Urothelium cell line (cell line): ENCODE data around the gene LPAR3.
"Not testable (repeated sequence)": the region's sequence is repeated elsewhere in the genome, so short reads cannot be mapped to it uniquely, and the experiment has no call there.

Experiments
- DNase-seq: peaks from one replicate; pipeline ENCODE4 v3.0.0; 2011; ENCODE audit warnings: low spot score, mixed read lengths
- FAIRE-seq: peaks from 2 replicates; lab custom pipeline; 2011; peaks lifted over from hg19 to GRCh38; lab: Jason Lieb, UNC

The LPAR3 gene

DNA sequence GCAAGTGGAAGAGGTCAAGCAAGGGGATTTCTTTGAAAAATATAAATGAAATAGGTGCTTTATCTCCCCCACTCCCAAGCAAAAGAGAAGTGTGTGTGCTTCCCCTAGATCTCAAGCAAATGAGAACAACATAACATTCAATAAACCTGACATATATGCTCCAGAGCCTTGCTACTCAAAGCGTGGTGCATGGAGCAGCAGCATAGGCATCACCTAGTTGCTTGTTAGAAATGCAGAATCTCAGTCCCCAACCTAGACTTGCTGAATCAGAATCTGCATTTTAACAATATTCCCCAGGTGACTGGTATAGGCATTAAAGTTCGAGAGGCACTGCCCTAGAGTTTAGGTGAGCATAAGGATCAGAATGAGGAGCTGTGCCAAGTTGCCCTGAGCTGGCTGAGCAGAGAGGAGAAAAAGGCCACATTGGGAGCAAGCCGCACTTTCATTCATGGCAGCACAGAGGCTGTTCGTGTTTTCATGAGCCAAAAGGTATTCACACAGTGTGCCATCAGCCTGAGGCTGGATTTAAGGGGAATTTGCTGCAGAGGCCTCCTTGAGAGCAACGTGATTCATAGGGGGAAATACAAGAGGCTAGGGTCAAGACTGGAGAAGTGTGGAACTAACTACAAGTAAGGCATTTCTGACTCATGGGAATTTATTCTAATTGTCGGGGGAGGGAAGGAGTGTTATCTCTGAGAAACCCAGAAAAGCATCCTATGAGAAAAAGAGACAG, 14.3 kb upstream of the LPAR3 start:
- no peak for DNase-seq
- no peak for FAIRE-seq

DNA sequence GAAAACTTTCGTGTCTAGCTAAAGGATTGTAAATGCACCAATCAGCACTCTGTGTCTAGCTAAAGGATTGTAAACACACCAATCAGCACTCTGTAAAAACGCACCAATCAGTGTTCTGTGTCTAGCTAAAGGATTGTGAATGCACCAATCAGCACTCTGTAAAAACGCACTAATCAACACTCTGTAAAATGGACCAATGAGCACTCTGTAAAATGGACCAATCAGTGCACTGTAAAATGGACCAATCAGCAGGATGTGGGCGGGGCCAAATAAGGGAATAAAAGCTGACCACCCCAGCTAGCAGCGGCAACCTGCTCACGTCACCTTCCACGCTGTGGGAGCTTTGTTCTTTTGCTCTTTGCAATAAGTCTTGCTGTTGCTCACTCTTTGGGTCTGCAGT, 9.7 kb upstream of the LPAR3 start:
- not testable (repeated sequence) for DNase-seq, FAIRE-seq

DNA sequence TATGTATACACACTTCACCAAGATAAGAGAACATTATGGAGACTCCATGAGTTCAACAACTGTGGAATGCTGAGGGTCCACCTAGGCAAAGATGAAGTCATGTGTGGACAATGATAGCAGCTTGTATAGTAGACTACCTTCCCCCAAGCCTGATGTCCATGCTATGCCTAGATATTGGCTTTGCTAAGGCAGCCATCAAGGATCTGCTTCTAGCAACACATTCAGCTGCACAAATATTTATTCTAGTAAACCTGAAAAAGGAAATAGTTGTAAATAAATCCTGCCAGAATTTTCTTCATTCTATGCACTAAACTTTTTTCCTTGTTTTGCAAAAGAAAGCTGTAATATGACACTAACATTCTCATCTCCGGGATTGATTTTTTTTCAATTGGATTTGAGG, 7.0 kb upstream of the LPAR3 start:
- no peak for DNase-seq
- no peak for FAIRE-seq

DNA sequence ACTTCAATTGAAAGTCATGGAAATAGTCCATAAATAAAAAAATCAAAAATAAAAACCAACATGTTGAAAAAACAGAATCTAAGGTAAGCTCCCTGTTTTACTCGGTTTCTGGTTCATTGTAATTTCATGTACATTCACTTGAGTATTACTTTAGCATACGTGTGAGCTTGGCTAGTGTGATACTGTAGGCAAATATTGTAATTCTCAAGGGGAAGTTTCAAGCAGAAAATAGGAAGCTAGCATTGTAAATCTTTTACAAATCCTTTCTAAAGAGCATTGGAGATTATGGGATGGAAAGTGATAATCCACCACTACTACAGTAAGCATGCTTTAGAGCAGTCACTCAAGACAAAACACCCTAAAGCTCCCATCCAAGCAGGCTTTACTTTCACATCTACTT, 3.3 kb upstream of the LPAR3 start:
- FAIRE-seq: no peak
- no peak for DNase-seq

DNA sequence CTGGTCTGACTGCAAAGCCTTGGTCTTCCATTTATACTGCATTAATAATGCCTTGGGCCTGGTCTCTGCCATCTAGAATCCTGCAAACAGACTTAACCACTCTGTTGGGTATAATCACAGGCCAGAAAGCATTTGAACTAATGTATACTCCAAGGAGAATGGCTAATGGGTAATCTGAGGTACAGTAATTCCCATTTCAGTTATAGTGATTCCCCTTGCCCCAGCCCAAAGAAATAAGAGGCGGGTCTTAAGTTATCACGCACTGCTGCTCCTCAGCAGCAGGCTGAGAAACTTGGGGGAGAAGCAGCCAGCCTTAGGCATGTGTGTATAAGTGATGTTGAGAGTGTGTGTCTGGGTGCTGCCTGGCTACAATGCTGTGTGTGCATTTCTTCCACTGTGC, 2.4 kb downstream of the LPAR3 start:
- DNase-seq (no peak), FAIRE-seq (peak; percentile 52)

DNA sequence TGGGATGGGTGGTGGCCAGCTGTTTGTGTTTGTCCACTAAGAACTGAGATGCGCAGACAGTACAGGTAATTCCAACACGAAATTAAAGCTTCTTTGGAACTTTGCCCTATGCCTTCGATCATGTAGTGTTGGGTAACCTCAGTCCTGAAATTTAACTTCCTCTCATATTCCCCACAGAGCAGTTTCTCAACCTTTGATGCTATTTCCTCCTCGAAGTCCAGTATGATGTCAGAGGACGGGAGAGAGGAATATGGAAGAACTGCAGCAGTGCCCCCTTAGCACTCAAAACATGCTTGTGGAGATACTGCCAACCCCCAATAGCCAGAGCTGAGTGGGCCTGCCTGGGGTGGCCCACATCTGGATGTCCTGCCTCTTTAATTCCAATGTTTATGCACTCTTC, 3.6 kb downstream of the LPAR3 start:
- FAIRE-seq: no peak

DNA sequence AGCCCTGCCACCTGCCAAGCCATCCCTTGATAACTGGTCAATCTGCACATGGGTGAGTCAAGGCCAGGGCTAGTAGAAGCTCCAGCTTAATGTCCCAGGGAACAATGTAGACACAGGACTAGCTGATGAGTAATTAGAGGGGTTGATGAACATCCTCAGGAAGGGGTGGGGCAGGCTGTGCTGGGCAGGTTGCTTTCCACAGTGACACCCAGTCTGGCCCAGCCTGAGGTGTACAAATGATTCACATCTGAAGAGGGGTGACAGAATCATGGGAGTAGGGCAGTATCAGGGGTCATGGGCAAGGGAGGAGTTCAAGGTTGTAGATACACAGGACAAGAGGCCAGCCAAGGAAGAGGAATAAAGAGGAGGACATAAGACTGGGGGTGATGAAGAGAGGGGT, 4.3 kb downstream of the LPAR3 start:
- no peak for DNase-seq
- FAIRE-seq: no peak

More for the DNA sequence above, 3.6 kb downstream of the LPAR3 start:
- DNase-seq: no peak

DNA sequence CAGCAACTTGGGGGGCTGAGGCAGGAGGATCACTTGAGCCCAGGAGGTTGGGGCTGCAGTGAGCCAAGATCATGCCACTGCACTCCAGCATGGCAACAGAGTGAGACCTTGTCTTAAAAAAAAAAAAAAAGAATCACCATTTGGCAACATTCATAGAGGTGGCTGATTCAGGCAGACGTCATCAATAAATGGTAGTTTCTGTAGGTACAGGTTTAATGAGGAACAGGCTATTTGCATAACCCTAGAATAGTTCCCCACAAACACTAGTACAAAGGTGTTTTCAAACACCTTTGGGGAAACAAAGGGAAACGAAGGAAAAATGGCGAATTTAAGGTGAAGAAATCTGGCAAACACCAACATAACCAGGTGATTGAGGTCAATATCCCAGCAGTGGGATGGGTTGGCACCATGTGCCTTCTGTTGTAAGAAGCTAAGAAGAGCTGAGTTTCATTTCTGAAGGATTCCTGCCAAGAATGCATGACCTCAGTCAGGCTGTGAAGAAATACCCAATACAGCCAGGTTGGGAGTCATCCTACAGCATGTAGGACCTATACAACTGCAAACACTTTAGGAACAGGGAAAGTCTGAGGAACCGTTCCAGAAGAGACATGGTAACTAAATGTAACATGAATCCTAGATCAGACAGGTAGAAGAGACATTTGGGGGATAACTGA, 5.6 kb downstream of the LPAR3 start:
- DNase-seq (no peak), FAIRE-seq (no peak)

DNA sequence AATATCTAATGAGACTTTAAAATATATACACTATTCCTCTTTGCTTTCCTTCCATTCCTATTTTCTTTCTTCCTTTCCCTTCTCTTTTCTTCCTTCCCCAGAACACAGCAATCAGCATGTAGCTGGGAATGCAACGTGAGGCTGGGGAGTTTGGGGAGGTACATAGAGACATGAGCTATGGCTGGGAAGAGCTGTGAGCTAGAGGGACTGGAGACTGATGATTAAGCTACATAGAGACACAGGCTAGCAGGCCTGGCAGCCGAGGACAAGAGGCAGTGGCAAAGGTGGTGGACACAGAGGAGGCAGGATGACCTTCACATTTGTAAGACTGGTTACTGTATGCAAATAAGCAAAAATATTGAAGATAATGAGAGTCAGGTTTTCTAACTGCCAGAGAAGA, 7.5 kb downstream of the LPAR3 start:
- DNase-seq: no peak
- no peak for FAIRE-seq

DNA sequence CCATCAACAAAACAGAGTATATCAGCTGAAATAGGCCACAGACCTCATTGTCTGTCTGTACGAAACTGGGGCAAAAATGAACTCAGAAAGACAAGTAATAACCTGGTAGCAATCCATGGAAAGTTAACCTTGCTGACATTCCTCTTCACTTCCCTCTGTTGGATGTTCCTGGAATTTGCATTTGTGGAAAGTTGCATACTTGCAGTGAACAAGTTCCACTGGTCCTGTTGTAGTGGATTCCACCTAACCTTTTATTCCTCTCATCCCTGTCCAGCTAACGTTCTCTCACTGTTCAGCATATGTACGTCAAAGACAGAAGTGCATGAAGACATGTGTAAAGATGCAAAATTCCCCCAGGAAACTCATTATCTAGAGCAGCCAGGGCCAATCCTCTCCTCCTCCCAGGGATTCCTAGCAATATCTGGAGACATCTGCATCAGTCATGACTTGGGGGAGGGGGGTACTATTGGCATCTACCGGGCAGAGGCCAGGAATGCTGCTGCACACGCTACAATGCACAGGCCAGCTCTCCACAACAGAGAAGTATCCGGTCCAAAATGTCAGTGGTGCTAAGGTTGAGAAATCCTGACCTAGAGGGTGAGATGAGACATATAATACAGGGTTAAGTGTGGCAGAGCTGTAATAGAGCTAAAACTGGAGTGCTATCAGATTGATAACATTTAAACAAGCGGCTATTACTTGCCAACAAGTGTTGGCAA, 8.2 kb downstream of the LPAR3 start:
- DNase-seq (no peak), FAIRE-seq (peak; percentile 48)

DNA sequence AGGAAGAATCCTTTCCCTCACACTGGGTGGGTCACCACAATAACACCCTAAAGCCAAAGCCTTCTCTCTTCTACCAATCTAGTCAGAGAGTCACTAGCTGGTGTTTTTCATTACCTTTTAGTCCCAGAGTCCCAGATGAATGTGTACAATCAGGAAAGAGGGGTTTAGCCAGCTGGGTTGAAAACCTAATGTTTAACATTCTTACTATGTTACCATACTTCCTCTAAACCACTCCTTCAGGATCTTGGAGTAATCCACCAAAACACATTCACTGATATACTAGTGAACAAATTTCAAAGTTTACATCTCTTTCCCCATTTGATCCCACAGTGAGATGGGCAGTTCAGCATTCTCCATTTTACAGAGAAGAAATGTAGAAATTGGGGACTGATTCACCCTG, 9.7 kb downstream of the LPAR3 start:
- no peak for FAIRE-seq
- DNase-seq: no peak

DNA sequence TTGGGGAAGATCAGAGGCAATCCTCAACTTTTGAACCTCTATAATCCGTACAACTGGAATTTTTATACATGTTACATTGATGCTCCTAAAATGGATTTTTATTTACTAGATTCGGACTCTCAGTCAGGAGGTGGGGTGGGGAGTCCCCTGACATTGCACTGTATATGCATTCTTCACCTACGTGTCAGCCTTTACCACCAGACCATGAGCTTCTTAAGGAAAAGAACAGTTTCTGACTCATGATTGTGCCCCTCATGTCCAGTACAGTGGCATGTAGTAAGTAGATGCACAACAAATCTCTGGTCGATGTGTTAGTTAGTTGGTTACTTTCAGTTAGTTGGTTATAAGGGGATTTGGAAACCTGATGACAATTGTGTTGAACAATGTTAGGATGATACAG, 15.4 kb downstream of the LPAR3 start:
- DNase-seq: no peak

DNA sequence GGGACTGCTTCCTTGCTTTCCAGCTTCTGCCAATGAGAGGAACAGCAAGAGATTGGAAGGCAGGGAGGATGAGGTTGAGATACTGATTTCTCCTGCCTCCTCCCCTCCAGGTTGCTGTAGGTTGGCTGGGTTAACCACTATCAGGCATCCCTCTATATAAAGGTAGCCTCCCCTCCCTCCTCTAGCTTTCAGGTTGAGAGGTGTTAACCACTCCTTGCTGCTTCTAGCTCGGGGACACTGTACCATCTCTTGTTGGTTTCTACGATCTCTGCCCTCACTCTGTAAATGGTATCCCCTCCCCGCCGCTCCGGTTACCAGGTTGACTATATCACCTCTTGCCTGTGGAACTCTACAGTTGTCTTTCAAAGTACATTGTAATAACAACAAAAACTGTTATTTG, 16.7 kb downstream of the LPAR3 start:
- no peak for DNase-seq
- FAIRE-seq: no peak

More for the DNA sequence above, 15.4 kb downstream of the LPAR3 start:
- FAIRE-seq: no peak

DNA sequence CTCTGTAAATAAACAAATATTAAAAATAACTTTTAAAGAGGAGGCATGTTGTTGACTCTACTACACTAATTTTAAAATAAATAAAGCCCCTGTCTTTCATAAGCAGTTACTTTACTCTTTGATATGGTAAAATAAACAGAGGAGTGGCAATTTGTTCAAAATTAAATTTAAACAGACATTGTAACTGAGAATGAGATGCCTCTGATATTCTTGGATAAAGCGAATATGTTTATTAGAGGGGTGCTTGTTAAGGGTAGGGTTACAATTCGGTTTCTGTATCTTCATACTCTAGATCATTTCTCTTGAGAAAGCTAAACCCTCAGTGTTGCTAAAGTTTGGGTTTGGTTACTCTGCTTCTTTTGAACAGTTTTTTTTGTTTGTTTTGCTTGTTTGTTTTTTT, 19.6 kb downstream of the LPAR3 start:
- no peak for FAIRE-seq
- no peak for DNase-seq

DNA sequence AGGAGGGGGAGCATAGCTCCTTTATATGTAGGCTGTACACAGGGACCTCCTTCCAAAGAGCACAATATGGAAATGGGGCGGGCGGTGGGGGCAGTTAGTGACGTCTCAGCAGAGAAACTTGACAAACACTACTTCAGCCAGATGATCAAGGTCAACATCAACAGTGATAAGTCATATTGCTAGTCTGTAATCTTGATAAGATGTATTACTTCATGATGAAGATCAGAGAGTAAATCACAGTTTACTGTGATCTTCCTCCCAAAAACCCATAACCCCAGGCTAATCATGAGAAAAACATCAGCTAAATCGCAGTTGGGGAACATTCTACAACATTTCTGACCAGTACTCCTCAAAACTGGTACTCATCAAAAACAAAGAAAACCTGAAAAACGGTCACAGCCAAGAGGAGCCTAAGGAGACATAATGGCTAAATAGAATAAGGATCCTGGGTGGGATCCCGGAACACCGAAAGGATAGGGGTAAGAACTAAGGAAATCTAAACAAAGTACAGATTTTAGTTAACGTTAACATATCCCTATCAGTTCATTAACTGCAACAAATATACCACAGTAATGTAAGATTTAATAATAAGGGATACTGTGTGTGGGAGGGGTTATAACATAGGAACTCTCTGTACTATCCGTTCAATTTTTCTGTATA, 20.2 kb downstream of the LPAR3 start:
- FAIRE-seq: no peak
- DNase-seq: no peak

DNA sequence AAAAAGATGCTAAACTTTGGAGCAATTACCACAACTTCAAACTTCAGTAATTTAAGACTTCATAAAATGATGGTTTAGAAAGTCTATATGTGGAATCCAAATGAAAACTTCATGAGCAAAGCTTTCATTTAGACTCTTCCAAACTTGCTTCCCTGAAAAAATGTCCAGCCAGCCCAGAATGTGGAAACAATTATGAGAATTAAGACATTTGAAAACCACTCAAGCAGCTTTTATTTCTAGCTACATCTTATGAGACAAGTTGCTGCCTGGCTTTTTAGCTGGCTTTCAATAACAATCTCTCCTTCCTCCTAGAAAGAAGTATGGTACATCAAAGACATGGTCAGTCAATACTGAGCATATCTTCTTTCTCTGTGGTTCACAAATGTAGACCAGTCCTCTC, 21.8 kb downstream of the LPAR3 start:
- FAIRE-seq: no peak
- DNase-seq: no peak

DNA sequence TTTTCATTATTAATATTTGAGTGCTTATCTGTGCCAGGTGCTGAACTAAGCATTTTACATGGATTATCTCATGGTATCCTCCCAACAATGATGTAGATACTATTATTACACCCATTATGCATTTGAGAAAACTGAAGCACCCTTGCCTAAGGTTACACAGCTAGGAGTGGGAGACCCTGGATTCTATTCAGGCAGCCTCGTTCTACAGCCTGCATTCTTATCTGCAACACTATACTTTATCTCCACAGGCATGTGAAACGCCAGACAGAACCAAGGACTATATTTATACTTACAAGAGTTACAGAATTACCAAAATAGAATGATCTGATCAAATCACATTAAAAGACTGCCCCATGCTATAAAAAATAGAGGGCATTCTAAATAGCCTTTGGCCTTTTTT, 22.4 kb downstream of the LPAR3 start:
- no peak for DNase-seq
- no peak for FAIRE-seq

DNA sequence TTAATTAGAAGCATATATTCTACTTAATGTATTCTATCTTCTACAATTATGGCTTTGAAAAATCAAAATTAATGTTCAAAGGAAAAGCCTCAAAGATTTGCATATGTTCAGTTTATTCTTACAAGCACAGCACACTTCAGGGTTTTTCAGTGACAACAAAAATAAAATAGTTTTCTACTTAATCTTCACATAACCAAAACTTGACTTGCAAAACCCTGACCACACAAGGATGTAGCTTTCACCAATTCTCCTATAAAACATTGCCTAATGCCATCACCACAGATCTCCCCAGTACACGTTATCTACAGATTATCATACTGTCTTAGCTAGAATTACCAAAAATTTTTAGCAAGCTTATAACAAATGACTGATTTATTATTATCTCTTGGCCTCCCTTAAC, 23.3 kb downstream of the LPAR3 start:
- DNase-seq (no peak), FAIRE-seq (no peak)

DNA sequence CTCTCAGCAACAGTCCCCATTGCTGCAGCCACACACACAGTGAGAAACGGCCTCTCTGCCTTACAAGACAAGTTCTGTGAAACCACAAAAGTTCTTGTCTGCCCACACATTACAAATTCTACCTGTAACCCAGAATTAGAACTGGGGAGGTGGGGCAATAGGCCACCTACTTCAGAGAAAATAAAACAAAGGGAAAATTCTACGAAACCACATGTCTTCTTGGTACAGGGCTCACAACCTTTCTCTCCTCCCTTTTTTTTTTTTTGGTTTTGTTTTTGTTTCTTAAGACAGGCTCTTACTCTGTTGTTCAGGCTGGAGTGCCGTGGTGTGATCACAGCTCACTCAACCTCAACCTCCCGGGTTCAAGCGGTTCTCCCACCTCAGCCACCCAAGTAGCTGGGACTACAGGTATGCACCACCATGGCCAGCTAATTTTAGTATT, 30.2 kb downstream of the LPAR3 start:
- FAIRE-seq (no peak), DNase-seq (no peak)

DNA sequence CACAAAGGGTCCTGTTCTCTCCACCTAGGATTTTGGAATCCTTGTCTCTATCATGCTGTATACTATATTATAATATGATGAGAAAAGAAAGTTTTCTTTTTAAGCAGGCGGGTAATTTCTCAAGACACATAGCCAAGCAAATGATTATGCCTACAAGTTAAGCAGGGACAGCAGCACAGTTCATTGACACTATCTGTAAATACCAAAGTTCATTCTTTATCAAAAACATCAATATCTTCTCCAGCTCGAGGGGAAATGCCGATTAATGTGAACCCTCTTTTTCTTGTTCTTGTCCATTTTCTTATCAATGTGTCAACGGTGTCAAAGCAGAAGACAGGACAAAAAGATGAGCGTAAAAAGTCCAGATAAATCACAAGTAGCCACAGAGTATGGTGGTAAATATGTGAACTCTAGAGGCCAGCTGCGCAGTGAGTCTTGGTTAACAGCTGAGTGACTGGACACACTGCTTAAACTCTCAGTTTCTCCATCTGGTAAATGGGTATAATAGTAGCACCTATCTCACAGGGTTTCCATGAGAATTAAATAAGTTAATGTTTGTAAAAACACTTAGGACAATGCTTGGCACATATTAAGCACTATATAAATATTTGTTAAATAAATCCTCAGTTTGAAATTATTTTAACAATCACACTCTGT, 30.9 kb downstream of the LPAR3 start:
- DNase-seq: no peak
- FAIRE-seq: no peak

DNA sequence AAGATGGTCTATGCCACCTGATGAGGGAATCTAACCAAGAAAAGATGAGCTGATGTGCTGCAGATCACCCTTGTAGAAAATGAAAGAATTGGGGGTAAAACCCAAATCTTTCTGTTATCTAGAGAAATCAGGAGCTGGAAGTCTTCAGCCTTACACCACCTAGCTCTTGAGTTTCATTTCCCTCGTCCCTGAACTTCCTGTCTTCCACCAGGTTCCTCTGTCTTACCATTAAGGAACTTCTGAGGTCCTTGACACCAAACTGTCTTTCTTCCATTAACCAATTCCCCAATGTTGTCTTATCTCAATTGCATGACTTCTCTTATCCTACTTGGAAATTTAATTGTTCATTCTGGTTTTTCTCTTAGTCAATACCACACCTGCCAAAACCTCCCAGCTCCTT, 31.5 kb downstream of the LPAR3 start:
- FAIRE-seq (no peak), DNase-seq (no peak)
